OCI-LY1 (cell line): ENCODE measurements around the gene ITPK1.

ENCODE experiments used
- H2AFZ ChIP-seq: fragments of 200-600 bp; sonication (generic), shearing (Covaris generic); 2 replicates; pipeline ENCODE4 v1.6.0; 2014; ENCODE audit warnings: antibody characterized with exemption, mild to moderate bottlenecking, low read length
- H3F3A ChIP-seq: fragments of 200-600 bp; sonication (generic), shearing (Covaris generic); 2 replicates; pipeline ENCODE4 v1.6.0; 2014; ENCODE audit warnings: mild to moderate bottlenecking, antibody characterized with exemption, low read length, moderate library complexity; ENCODE audit not compliant: insufficient read depth
- H3K27ac ChIP-seq: fragments of 200-600 bp; sonication (generic); 2 replicates; pipeline ENCODE4 v1.5.1; 2014; ENCODE audit warnings: low read length, mixed run types, mild to moderate bottlenecking, low read depth; ENCODE audit not compliant: poor library complexity, severe bottlenecking
- H3K27me3 ChIP-seq: fragments of 200-600 bp; sonication (generic); 2 replicates; pipeline ENCODE4 v1.6.0; 2014; ENCODE audit warnings: antibody characterized with exemption, mild to moderate bottlenecking, low read length, moderate library complexity; ENCODE audit not compliant: insufficient read depth
- H3K36me3 ChIP-seq: fragments of 200-600 bp; sonication (generic); 2 replicates; pipeline ENCODE4 v1.6.1; 2014; ENCODE audit warnings: mild to moderate bottlenecking, antibody characterized with exemption, low read length, moderate library complexity, mixed read lengths; ENCODE audit not compliant: insufficient read depth
- H3K4me1 ChIP-seq: fragments of 200-600 bp; sonication (generic); 2 replicates; pipeline ENCODE4 v1.5.1; 2014; ENCODE audit warnings: mild to moderate bottlenecking, low read length, moderate library complexity; ENCODE audit not compliant: insufficient read depth, severe bottlenecking
- H3K4me2 ChIP-seq: fragments of 200-600 bp; sonication (generic), shearing (Covaris generic); 2 replicates; pipeline ENCODE4 v1.6.1; 2014; ENCODE audit warnings: low read length
- H3K4me3 ChIP-seq: fragments of 200-600 bp; sonication (generic); 2 replicates; pipeline ENCODE4 v1.5.1; 2014; ENCODE audit warnings: low read length, low read depth, mild to moderate bottlenecking, mixed read lengths; ENCODE audit not compliant: poor library complexity, severe bottlenecking
- H3K79me2 ChIP-seq: fragments of 200-600 bp; shearing (Covaris generic); 2 replicates; pipeline ENCODE4 v1.6.1; 2016; ENCODE audit warnings: mixed run types, low read length, mixed read lengths; ENCODE audit not compliant: insufficient read depth
- H3K9ac ChIP-seq: fragments of 200-600 bp; sonication (generic), shearing (Covaris generic); 2 replicates; pipeline ENCODE4 v1.6.1; 2014; ENCODE audit warnings: mild to moderate bottlenecking, low read length, mixed read lengths
- H3K9me2 ChIP-seq: fragments of 200-600 bp; sonication (generic), shearing (Covaris generic); 2 replicates; pipeline ENCODE4 v1.6.1; 2014; ENCODE audit warnings: low read depth, mild to moderate bottlenecking, low read length, mixed read lengths
- H3K9me3 ChIP-seq: fragments of 200-600 bp; shearing (Covaris generic); 2 replicates; pipeline ENCODE4 v1.6.1; 2014; ENCODE audit warnings: low read length, mixed read lengths
- H4K20me1 ChIP-seq: fragments of 200-600 bp; sonication (generic), shearing (Covaris generic); 2 replicates; pipeline ENCODE4 v1.6.0; 2016; ENCODE audit warnings: mild to moderate bottlenecking, low read length; ENCODE audit not compliant: insufficient read depth
- CTCF ChIP-seq: fragments of 200-600 bp; sonication (generic), shearing (Covaris generic); IDR thresholded peaks from 2 replicates; pipeline ENCODE4 v1.5.1; 2017; ENCODE audit warnings: mild to moderate bottlenecking, antibody characterized with exemption, low read length, moderate library complexity, mixed read lengths
- EZH2 ChIP-seq: fragments of 200-600 bp; sonication (generic), shearing (Covaris generic); IDR thresholded peaks from 2 replicates; pipeline ENCODE4 v1.8.0; 2017; ENCODE audit warnings: borderline replicate concordance, mixed run types, mild to moderate bottlenecking, antibody characterized with exemption, low read length, moderate library complexity, mixed read lengths

Gene ITPK1

GRCh38 chr14:93006567-93007051, 109.1 kb downstream of the ITPK1 start:
- H3K9ac ChIP-seq: no peak overlapping the region
- no peaks in the 10 kb centered on the region for H3K9me2 ChIP-seq
- no peaks in the 10 kb centered on the region for H3K36me3 ChIP-seq
- H3K4me3 ChIP-seq: no peak overlapping the region
- no peak overlapping the region for H2AFZ ChIP-seq
- TF ChIP-seq EZH2 (no peak), CTCF (no peak)
- no peaks in the 10 kb centered on the region for H3K9me3 ChIP-seq
- H3F3A ChIP-seq: no peaks in the 10 kb centered on the region
- H3K4me1 ChIP-seq: peaks cover 8% of the 10 kb centered on the region
- H3K27ac ChIP-seq: no peak overlapping the region
- H3K4me2 ChIP-seq: no peak overlapping the region
- no peaks in the 10 kb centered on the region for H3K79me2 ChIP-seq
- no peaks in the 10 kb centered on the region for H3K27me3 ChIP-seq
- no peaks in the 10 kb centered on the region for H4K20me1 ChIP-seq

DNA sequence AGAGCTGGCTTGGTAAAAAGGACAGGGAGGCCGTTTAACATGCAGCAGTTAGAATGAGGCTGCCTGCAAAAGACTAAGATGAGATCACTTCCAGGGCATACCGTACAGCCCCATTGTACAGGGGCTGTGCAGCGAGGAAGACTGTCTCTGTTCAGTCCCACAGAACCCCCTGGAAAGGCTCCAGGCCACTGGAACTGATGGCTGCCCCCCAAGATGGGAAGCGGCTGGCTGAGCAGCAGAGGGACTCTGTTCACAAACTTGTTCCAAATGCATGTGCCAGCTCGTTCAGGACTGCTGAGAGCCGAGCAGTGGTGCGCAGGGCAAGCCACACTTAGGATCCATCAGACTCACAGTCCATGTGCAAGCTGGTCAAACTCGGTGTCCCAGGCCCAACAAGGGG, 109.9 kb downstream of the ITPK1 start:
- Histone ChIP-seq H3K27me3 (no peaks in the 10 kb centered on the region), H3K4me2 (no peak overlapping the region), H4K20me1 (no peaks in the 10 kb centered on the region), H3K27ac (no peak overlapping the region), H2AFZ (no peak overlapping the region), H3K36me3 (no peaks in the 10 kb centered on the region), H3F3A (no peaks in the 10 kb centered on the region), H3K4me3 (no peak overlapping the region), H3K9me2 (no peaks in the 10 kb centered on the region), H3K9me3 (no peaks in the 10 kb centered on the region), H3K9ac (no peak overlapping the region), H3K4me1 (peaks cover 8% of the 10 kb centered on the region), H3K79me2 (no peaks in the 10 kb centered on the region)
- TF ChIP-seq EZH2 (no peak), CTCF (no peak)

DNA sequence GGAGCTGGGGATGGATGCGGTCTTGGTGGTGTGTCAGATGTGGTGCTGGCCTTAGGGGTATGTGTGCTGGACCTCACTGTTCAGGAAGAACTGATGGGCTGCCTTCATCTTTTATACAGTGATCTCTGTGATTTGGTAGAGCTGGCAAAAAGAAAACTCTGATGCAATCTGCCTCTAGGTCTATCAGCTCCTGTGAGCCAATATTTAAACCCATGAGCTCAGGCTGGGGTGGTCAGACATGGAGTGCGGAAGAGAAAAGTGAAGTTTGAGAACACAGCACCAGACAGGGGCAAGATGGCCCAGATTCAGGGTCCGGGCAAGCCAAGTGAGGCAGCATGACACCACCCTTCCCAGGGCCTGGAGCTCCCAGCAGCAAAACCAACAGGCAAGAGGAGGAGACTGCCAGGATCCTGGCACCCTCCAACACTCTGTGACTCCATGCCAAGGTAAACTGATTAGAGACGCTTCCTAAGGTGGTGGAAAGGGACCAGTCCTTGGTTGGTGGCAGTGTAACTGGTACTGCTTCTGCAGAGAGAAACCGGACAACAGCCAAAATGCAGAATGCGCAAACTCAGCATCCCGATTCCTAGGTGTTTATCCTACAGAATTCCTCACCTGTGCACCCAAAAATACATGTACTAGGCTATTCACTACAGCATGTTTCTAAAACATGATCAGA, 110.5 kb downstream of the ITPK1 start:
- no peak overlapping the region for H3K9ac ChIP-seq
- no peak overlapping the region for H2AFZ ChIP-seq
- no peaks in the 10 kb centered on the region for H4K20me1 ChIP-seq
- TF ChIP-seq CTCF (no peak), EZH2 (no peak)
- no peaks in the 10 kb centered on the region for H3K79me2 ChIP-seq
- no peaks in the 10 kb centered on the region for H3F3A ChIP-seq
- no peak overlapping the region for H3K4me2 ChIP-seq
- H3K27ac ChIP-seq: no peak overlapping the region
- H3K9me3 ChIP-seq: no peaks in the 10 kb centered on the region
- no peaks in the 10 kb centered on the region for H3K27me3 ChIP-seq
- H3K4me1 ChIP-seq: peaks cover 8% of the 10 kb centered on the region
- no peaks in the 10 kb centered on the region for H3K36me3 ChIP-seq
- no peaks in the 10 kb centered on the region for H3K9me2 ChIP-seq
- H3K4me3 ChIP-seq: no peak overlapping the region
